Hepatocyte (in vitro differentiated cells): ENCODE data around the gene MYO1B. TPM values are rescaled to one million over a fixed set of nuclear protein-coding genes. Genes with fewer than 3 reads are reported as not detected.

Experiments
- DNase-seq: peaks from one replicate; pipeline ENCODE4 v3.0.0-alpha.2; 2016; ENCODE audit warnings: low spot score
- H2AFZ ChIP-seq: fragments of 200-600 bp; sonication (generic); 2 replicates; pipeline ENCODE4 v1.6.0; 2016; ENCODE audit warnings: antibody characterized with exemption, mild to moderate bottlenecking
- H3K27ac ChIP-seq: fragments of 200-600 bp; sonication (generic); 2 replicates; pipeline ENCODE4 v1.5.1; 2016; ENCODE audit warnings: mild to moderate bottlenecking
- H3K27me3 ChIP-seq: fragments of 200-600 bp; sonication (generic); 2 replicates; pipeline ENCODE4 v1.6.1; 2016
- H3K36me3 ChIP-seq: fragments of 200-600 bp; sonication (generic); replicated peaks from 2 replicates; pipeline ENCODE4 v1.5.1; 2016; ENCODE audit warnings: low read depth; ENCODE audit not compliant: insufficient read depth
- H3K4me1 ChIP-seq: fragments of 200-600 bp; sonication (generic); 2 replicates; pipeline ENCODE4 v1.5.1; 2016; ENCODE audit warnings: mild to moderate bottlenecking, moderate library complexity; ENCODE audit not compliant: insufficient read depth
- H3K4me2 ChIP-seq: fragments of 200-600 bp; sonication (generic); 2 replicates; pipeline ENCODE4 v1.6.0; 2016
- H3K4me3 ChIP-seq: fragments of 200-600 bp; sonication (generic); 2 replicates; pipeline ENCODE4 v1.5.1; 2016; ENCODE audit warnings: mild to moderate bottlenecking
- H3K79me2 ChIP-seq: fragments of 200-600 bp; sonication (generic); 2 replicates; pipeline ENCODE4 v1.6.0; 2017; ENCODE audit warnings: mild to moderate bottlenecking
- H3K9me2 ChIP-seq: fragments of 200-600 bp; sonication (generic); replicated peaks from 2 replicates; pipeline ENCODE4 v1.6.0; 2017; ENCODE audit warnings: mild to moderate bottlenecking; ENCODE audit not compliant: insufficient read depth
- H3K9me3 ChIP-seq: fragments of 200-600 bp; sonication (generic); 2 replicates; pipeline ENCODE4 v1.5.1; 2016; ENCODE audit warnings: low read depth, mild to moderate bottlenecking
- H4K20me1 ChIP-seq: fragments of 200-600 bp; sonication (generic); 2 replicates; pipeline ENCODE4 v1.6.0; 2016; ENCODE audit warnings: mild to moderate bottlenecking; ENCODE audit not compliant: insufficient read depth, poor library complexity, severe bottlenecking
- EZH2 ChIP-seq: fragments of 200-600 bp; sonication (generic); IDR thresholded peaks from 2 replicates; pipeline ENCODE4 v1.6.1; 2016; ENCODE audit warnings: antibody characterized with exemption, mild to moderate bottlenecking, borderline replicate concordance
- EZH2phosphoT487 ChIP-seq: fragments of 200-600 bp; sonication (generic); IDR thresholded peaks from one replicate; pipeline ENCODE4 v1.6.1; 2018; ENCODE audit warnings: antibody characterized with exemption, mild to moderate bottlenecking, low read depth, moderate library complexity; ENCODE audit not compliant: unreplicated experiment, severe bottlenecking
- WGBS: methylation state at CpG from one replicate; pipeline ENCODE4 v1.1.6; 2016; ENCODE audit warnings: low lambda C conversion rate; ENCODE audit errors: missing lambda C conversion rate; 5-methylcytosine and 5-hydroxymethylcytosine counted together
- polyA plus RNA-seq: library from polyadenylated mRNA; unstranded; fragments of >200 nt; fragmentation: Nextera tagmentation; extraction: Ambion mirVana; gene quantifications from 2 replicates; pipeline ENCODE4 v1.2.1, GENCODE V29; 2016
- total RNA-seq: library from RNA; depleted of rRNA; stranded (reverse); fragments of >200 nt; gene quantifications from 2 replicates; pipeline ENCODE4 v1.2.3, GENCODE V29; 2014
- TF ChIP-seq, protein P1 (sequence below): fragments of 200-600 bp; sonication (generic); IDR thresholded peaks from 2 replicates; pipeline ENCODE4 v1.5.1; 2016; ENCODE audit warnings: antibody characterized with exemption, mild to moderate bottlenecking; ENCODE audit not compliant: poor library complexity

MYO1B gene
- total and polyA plus RNA-seq, 2 experiments from 2014 or later = 43.4 to 91.6 TPM

DNA sequence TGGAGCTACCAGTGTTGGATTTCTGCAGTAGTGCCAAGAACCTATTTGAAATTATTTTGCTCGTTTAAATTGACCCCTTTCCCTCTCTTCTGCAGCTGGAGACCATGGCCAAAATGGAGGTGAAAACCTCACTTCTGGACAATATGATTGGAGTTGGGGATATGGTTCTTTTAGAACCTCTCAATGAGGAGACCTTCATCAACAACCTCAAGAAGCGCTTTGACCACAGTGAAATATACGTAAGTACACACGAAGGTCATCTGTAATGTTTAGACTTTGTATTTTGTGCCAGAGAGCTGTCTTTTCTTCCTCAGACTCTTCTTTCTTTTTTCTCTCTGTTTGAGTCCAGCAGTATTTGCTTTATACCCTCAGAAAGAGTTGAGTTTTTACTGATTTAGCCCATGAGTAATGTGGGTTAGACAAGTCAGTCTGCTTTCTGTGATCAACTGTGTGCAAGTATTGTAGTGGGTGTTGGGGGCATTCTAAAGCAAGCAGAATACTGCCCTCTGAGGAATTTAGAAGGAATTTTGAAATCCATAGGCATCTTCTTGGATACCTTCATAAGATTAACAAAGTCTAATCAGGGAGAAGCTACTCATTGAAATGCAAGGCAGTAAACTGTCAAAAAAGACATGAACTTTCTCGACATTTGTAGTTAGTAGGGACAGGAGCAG lies 31.7 kb downstream of the MYO1B start:
- H3K27ac ChIP-seq = no peak overlapping the region
- H3K27me3 ChIP-seq = no peaks in the 10 kb centered on the region
- H3K4me1 ChIP-seq = no peaks in the 10 kb centered on the region
- H3K9me2 ChIP-seq = no peaks in the 10 kb centered on the region
- peaks cover 87% of the 10 kb centered on the region for H3K79me2 ChIP-seq
- TF ChIP-seq EZH2 (no peak), EZH2phosphoT487 (no peak)
- TF ChIP-seq, protein P1, sequence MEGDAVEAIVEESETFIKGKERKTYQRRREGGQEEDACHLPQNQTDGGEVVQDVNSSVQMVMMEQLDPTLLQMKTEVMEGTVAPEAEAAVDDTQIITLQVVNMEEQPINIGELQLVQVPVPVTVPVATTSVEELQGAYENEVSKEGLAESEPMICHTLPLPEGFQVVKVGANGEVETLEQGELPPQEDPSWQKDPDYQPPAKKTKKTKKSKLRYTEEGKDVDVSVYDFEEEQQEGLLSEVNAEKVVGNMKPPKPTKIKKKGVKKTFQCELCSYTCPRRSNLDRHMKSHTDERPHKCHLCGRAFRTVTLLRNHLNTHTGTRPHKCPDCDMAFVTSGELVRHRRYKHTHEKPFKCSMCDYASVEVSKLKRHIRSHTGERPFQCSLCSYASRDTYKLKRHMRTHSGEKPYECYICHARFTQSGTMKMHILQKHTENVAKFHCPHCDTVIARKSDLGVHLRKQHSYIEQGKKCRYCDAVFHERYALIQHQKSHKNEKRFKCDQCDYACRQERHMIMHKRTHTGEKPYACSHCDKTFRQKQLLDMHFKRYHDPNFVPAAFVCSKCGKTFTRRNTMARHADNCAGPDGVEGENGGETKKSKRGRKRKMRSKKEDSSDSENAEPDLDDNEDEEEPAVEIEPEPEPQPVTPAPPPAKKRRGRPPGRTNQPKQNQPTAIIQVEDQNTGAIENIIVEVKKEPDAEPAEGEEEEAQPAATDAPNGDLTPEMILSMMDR = no peak
- no peak for DNase-seq
- H2AFZ ChIP-seq = no peak overlapping the region
- H3K4me2 ChIP-seq = no peak overlapping the region
- WGBS = 94% methylated on average over 5 of the region's 5 CpGs
- H3K36me3 ChIP-seq = no peaks in the 10 kb centered on the region
- H4K20me1 ChIP-seq = peaks cover 18% of the 10 kb centered on the region
- no peak overlapping the region for H3K4me3 ChIP-seq
- H3K9me3 ChIP-seq = no peaks in the 10 kb centered on the region

DNA sequence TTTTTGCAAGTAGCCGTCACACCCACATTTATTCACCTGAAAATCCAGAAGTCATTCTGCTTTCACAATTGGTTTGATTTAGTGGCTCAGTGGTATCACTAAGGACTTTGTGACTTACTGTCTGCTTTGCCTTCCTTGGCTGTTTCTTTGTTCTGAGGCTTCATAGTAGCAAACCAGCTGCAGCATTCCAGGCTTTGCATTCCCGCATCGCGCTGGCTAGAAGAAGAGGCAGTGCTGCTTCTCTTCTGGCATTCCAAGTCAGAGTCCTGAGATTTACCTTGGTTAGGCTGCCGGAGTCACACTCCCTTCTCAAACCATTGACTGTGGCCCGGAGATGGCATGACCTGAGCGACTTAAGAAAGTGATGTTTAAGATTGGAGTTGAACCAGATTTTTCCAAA lies 35.1 kb downstream of the MYO1B start:
- H3K27me3 ChIP-seq = no peaks in the 10 kb centered on the region
- WGBS = 87% methylated on average over 7 of the region's 7 CpGs
- H3K27ac ChIP-seq = no peak overlapping the region
- H3K9me3 ChIP-seq = no peaks in the 10 kb centered on the region
- no peaks in the 10 kb centered on the region for H3K36me3 ChIP-seq
- TF ChIP-seq EZH2 = no peak
- TF ChIP-seq, protein P1 = no peak
- TF ChIP-seq EZH2phosphoT487 = no peak
- no peak overlapping the region for H3K4me2 ChIP-seq
- no peak overlapping the region for H3K4me3 ChIP-seq
- H3K79me2 ChIP-seq = peaks cover 81% of the 10 kb centered on the region
- no peaks in the 10 kb centered on the region for H3K9me2 ChIP-seq
- H4K20me1 ChIP-seq = no peaks in the 10 kb centered on the region
- no peak for DNase-seq
- H2AFZ ChIP-seq = no peak overlapping the region
- no peaks in the 10 kb centered on the region for H3K4me1 ChIP-seq

- TF ChIP-seq, protein P1 = no peak
- TF ChIP-seq EZH2phosphoT487 (no peak), EZH2 (no peak)
- Histone ChIP-seq H3K36me3 (no peaks in the 10 kb centered on the region), H3K4me2 (no peak overlapping the region), H4K20me1 (peaks cover 2% of the 10 kb centered on the region), H3K4me3 (no peak overlapping the region), H2AFZ (no peak overlapping the region), H3K27me3 (no peaks in the 10 kb centered on the region), H3K9me3 (no peaks in the 10 kb centered on the region), H3K79me2 (peaks cover 80% of the 10 kb centered on the region), H3K27ac (no peak overlapping the region), H3K4me1 (no peaks in the 10 kb centered on the region), H3K9me2 (no peaks in the 10 kb centered on the region)
- DNase-seq = no peak
- 81% methylated on average over 13 of the region's 13 CpGs for WGBS
These were observed 35.9 kb downstream of the MYO1B start for GRCh38 chr2:191280834-191281756.
